Subcutaneous adipose tissue (tissue), 4 donors: ENCODE measurements around the gene TRIM6. TPM values are rescaled to one million over a fixed set of nuclear protein-coding genes. Genes with fewer than 3 reads are reported as not detected.

Experiments
- total RNA-seq, 4 donors: library from RNA; depleted of rRNA; stranded (reverse); fragments of >200 nt; gene quantifications; one replicate each; pipeline ENCODE4 v1.1.0, GENCODE V29; 2016
- TF ChIP-seq, protein P1 (sequence below): fragments of 450-650 bp; IDR thresholded peaks from one replicate; pipeline ENCODE4 v1.5.1; 2016; ENCODE audit warnings: low read depth, mild to moderate bottlenecking, control low read depth, antibody characterized with exemption, moderate library complexity

TRIM6 gene, protein sequence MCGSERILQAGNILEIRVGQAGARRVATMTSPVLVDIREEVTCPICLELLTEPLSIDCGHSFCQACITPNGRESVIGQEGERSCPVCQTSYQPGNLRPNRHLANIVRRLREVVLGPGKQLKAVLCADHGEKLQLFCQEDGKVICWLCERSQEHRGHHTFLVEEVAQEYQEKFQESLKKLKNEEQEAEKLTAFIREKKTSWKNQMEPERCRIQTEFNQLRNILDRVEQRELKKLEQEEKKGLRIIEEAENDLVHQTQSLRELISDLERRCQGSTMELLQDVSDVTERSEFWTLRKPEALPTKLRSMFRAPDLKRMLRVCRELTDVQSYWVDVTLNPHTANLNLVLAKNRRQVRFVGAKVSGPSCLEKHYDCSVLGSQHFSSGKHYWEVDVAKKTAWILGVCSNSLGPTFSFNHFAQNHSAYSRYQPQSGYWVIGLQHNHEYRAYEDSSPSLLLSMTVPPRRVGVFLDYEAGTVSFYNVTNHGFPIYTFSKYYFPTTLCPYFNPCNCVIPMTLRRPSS
- 1 to 10 TPM; 1.6 to 9.2 (median 3.4) TPM for total RNA-seq

DNA sequence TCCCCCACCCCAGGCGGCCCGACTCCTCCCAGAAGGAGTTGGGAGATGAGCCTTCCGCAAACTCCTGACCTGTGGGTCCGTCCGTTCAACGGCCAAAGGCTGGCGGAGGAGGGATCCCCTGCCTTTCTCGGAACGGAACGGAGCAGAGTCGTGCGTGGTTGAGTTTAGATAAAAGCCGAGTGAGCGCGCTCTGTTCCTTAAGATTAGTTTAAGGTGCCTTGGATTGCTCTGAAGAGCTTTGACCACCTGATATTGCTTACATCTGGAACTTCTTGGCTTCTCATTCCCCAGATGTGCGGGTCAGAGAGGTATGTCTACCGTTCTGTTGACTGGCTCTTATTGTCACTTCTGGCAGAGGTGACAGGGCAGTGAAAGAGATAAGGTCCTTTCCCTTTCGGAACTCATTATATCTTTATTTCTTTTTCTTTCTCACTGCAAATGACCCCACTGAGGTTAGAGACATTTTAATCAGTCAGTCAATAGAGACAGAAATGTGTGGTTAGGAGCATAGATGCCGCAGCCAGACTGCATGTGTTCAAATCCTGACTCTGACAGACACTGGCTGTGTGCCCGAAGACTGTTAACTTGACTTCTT, at the start of gene TRIM6:
TRIM6 (plus strand) TSS at position 31 of the 595 bp plus-strand sequence; CDS start at position 292, 261 bp downstream.
- TF ChIP-seq, protein P1, sequence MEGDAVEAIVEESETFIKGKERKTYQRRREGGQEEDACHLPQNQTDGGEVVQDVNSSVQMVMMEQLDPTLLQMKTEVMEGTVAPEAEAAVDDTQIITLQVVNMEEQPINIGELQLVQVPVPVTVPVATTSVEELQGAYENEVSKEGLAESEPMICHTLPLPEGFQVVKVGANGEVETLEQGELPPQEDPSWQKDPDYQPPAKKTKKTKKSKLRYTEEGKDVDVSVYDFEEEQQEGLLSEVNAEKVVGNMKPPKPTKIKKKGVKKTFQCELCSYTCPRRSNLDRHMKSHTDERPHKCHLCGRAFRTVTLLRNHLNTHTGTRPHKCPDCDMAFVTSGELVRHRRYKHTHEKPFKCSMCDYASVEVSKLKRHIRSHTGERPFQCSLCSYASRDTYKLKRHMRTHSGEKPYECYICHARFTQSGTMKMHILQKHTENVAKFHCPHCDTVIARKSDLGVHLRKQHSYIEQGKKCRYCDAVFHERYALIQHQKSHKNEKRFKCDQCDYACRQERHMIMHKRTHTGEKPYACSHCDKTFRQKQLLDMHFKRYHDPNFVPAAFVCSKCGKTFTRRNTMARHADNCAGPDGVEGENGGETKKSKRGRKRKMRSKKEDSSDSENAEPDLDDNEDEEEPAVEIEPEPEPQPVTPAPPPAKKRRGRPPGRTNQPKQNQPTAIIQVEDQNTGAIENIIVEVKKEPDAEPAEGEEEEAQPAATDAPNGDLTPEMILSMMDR, result no peak

DNA sequence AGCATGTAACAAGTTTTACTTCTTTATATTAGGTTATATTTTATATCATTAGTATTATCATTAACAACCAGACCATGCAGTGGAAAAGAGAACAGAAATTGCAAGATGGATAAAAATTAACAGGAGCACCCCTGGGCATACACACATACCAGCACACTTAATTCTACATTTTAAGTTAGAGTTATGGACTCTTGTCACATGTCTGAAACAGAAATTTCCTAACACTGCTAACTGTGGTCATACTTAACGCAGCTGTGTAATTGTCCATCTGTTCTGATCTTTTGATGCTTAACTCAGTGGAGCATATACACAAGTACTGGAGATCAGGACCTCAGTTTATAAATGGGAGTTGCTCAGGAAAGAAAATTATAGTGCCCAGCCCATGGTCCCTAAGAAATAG, 48.5 kb upstream of the TRIM6 start:
- TF ChIP-seq, protein P1, result no peak

DNA sequence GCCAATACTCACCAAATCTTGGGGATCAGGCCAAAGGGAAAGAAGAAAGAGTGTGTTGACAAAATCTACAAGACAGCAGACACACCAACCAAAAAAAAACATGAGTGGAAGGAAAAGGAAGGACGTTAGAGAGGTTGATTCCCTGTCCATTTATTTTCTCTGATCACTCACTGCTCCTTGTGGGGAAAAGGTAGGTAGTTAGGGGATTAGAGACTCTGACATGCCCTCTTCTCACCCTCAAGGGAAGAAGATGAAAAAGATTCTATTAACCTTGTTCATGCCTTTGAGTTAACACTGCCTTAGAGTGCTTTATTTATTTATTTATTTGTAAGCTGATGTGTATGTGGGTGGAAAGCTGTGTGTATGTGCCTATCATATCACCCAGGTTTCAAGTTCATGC, 48.0 kb upstream of the TRIM6 start, which contains the start of gene OR52H1:
OR52H1 (minus strand) TSS at position 101 of the 400 bp plus-strand sequence. CDS start 3,035 bp downstream, outside the sequence.
- TF ChIP-seq, protein P1, result no peak

DNA sequence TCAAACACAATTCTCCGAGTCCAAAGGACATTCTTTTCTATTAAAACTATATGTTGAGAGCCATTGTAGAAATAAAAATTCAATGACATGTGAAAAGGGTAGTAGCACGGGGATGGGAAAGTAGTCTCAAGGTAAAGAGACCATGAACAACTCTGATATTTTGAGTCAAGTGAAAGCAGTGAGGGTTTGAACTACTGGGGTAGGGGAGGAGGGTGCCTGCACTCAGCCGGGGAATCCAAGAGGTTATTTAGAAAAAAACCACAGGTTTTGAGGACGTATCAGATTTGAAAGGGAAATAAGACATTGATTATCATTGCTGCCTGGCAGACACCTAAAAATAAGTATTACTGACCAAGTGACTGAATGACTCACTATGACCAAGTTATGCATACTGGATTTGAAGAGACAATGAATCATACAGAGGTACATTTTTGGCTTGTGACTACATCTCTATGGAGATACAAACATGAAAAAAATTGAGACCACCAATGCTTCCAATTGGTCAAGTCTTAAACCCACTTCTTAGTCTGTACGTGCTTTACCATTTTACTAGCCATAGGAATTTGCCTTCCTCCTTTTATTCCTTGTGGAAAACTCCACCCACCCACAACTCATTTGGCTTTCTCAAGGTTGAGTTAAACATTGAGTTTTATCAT, 45.9 kb upstream of the TRIM6 start:
- TF ChIP-seq, protein P1, result no peak

DNA sequence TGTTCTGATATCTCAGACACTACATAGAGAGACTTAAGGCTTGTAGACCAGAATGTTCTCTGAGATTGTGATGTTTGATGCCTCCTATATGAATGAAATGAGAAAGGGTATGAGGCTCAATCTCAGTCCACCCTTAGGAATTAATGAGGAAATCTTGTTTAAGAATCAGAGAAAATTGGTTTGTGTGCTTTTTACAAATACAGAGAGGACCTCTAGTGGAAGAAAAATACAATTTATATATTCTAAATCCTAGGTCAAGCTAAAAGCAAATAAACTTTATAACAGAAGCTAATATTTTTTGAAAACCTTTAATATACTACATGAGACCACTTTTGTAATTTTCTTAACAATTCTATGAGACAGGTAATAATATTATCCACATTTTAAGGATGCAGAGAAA, 43.1 kb upstream of the TRIM6 start:
- TF ChIP-seq, protein P1, result no peak

DNA sequence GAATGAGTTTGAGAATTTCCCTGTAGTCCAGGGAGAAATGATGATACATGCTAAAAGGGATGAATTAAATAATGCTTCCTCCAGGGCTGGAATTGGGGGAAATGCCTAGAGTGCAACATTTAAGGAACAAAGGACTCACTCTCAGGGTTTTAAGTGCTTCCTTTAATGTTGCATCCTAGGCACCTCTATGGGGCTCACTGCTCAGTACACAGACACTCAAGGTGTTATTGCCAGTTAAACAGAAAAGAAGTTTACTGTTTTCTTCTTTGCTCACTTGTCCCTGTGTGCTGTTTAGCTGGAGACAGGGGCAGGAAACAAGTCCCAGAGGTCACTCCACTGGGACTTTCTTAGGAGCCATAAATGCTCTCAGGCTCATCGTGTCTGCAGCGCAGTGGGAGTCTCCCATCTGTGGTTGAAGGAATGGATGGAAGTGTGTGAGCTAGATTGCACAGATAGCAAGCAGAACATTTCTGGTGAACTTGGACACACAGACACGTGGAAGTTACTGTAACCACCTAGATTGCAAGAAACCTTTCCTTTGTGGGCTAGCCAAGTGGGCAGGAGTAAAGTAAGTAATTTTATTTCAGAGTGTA, 39.7 kb upstream of the TRIM6 start:
- TF ChIP-seq, protein P1, result no peak
